Mononuclear cell (primary cell): ENCODE results near the gene AOPEP. TPM values are rescaled to one million over a fixed set of nuclear protein-coding genes. Genes with fewer than 3 reads are reported as not detected.

Experiments
- H3K27me3 ChIP-seq: 2 replicates; pipeline ENCODE4 v1.6.0; 2011; ENCODE audit warnings: low read length, control low read depth; ENCODE audit not compliant: insufficient read depth
- H3K4me1 ChIP-seq: 2 replicates; pipeline ENCODE4 v1.5.1; 2011; ENCODE audit warnings: mild to moderate bottlenecking, low read length, control low read depth; ENCODE audit not compliant: insufficient read depth
- H3K4me3 ChIP-seq: 2 replicates; pipeline ENCODE4 v1.5.1; 2011; ENCODE audit warnings: mild to moderate bottlenecking, low read length, moderate library complexity
- H3K9me3 ChIP-seq: 2 replicates; pipeline ENCODE4 v1.5.1; 2011; ENCODE audit warnings: low read depth, mild to moderate bottlenecking, control low read depth, low read length
- total RNA-seq: library from RNA; depleted of rRNA; stranded (reverse); fragments of >200 nt; gene quantifications from one replicate; pipeline ENCODE4 v1.2.3, GENCODE V29; 2012

AOPEP gene
- total RNA-seq, 1 donor = 6.2 TPM

- no peaks in the 10 kb centered on the region for H3K27me3 ChIP-seq
- H3K4me3 ChIP-seq = no peak overlapping the region
- H3K9me3 ChIP-seq = no peaks in the 10 kb centered on the region
Measured at GRCh38 chr9:94982211-94982610, 255.7 kb downstream of the AOPEP start.

GRCh38 chr9:94983552-94983951 is 257.1 kb downstream of the AOPEP start:
- Histone ChIP-seq H3K27me3 (no peaks in the 10 kb centered on the region), H3K4me1 (peaks cover 3% of the 10 kb centered on the region), H3K4me3 (no peak overlapping the region), H3K9me3 (no peaks in the 10 kb centered on the region)

More at GRCh38 chr9:94982211-94982610, 255.7 kb downstream of the AOPEP start:
- H3K4me1 ChIP-seq = peaks cover 3% of the 10 kb centered on the region

GRCh38 chr9:94984891-94985476 is 258.5 kb downstream of the AOPEP start:
- Histone ChIP-seq H3K9me3 (no peaks in the 10 kb centered on the region), H3K4me1 (peaks cover 3% of the 10 kb centered on the region), H3K4me3 (no peak overlapping the region), H3K27me3 (no peaks in the 10 kb centered on the region)

- Histone ChIP-seq H3K4me1 (peaks cover 3% of the 10 kb centered on the region), H3K9me3 (no peaks in the 10 kb centered on the region), H3K4me3 (no peak overlapping the region), H3K27me3 (no peaks in the 10 kb centered on the region)
Measured at GRCh38 chr9:94985649-94986048, 259.1 kb downstream of the AOPEP start.

GRCh38 chr9:94987731-94988130 is 261.2 kb downstream of the AOPEP start:
- H3K4me3 ChIP-seq = no peak overlapping the region
- no peaks in the 10 kb centered on the region for H3K9me3 ChIP-seq
- no peaks in the 10 kb centered on the region for H3K27me3 ChIP-seq
- H3K4me1 ChIP-seq = peaks cover 3% of the 10 kb centered on the region

GRCh38 chr9:94990897-94991561 is 264.5 kb downstream of the AOPEP start:
- H3K9me3 ChIP-seq = no peaks in the 10 kb centered on the region
- no peaks in the 10 kb centered on the region for H3K4me1 ChIP-seq
- no peaks in the 10 kb centered on the region for H3K27me3 ChIP-seq
- no peak overlapping the region for H3K4me3 ChIP-seq

GRCh38 chr9:94991961-94992907 is 265.7 kb downstream of the AOPEP start:
- Histone ChIP-seq H3K9me3 (no peaks in the 10 kb centered on the region), H3K27me3 (no peaks in the 10 kb centered on the region), H3K4me3 (no peak overlapping the region), H3K4me1 (no peaks in the 10 kb centered on the region)

- H3K4me3 ChIP-seq = no peak overlapping the region
- H3K27me3 ChIP-seq = no peaks in the 10 kb centered on the region
- H3K4me1 ChIP-seq = no peaks in the 10 kb centered on the region
- no peaks in the 10 kb centered on the region for H3K9me3 ChIP-seq
Measured at GRCh38 chr9:94993160-94993820, 266.8 kb downstream of the AOPEP start.

- H3K4me3 ChIP-seq = no peak overlapping the region
- H3K4me1 ChIP-seq = no peaks in the 10 kb centered on the region
- no peaks in the 10 kb centered on the region for H3K9me3 ChIP-seq
- no peaks in the 10 kb centered on the region for H3K27me3 ChIP-seq
Measured at GRCh38 chr9:94993821-94994165, 267.3 kb downstream of the AOPEP start.

- H3K27me3 ChIP-seq = peaks cover 5% of the 10 kb centered on the region
Measured at GRCh38 chr9:94995048-94995693, 268.7 kb downstream of the AOPEP start.

GRCh38 chr9:94996641-94997040 is 270.1 kb downstream of the AOPEP start:
- peaks cover 14% of the 10 kb centered on the region for H3K27me3 ChIP-seq
- H3K9me3 ChIP-seq = no peaks in the 10 kb centered on the region
- H3K4me3 ChIP-seq = no peak overlapping the region
- H3K4me1 ChIP-seq = no peaks in the 10 kb centered on the region

More at GRCh38 chr9:94995048-94995693, 268.7 kb downstream of the AOPEP start:
- Histone ChIP-seq H3K4me3 (no peak overlapping the region), H3K4me1 (no peaks in the 10 kb centered on the region), H3K9me3 (no peaks in the 10 kb centered on the region)

GRCh38 chr9:94997727-94998126 is 271.2 kb downstream of the AOPEP start:
- H3K9me3 ChIP-seq = no peaks in the 10 kb centered on the region
- no peaks in the 10 kb centered on the region for H3K4me1 ChIP-seq
- peaks cover 24% of the 10 kb centered on the region for H3K27me3 ChIP-seq
- no peak overlapping the region for H3K4me3 ChIP-seq

GRCh38 chr9:94999832-95000231 is 273.3 kb downstream of the AOPEP start:
- Histone ChIP-seq H3K9me3 (no peaks in the 10 kb centered on the region), H3K27me3 (peaks cover 41% of the 10 kb centered on the region), H3K4me3 (no peak overlapping the region), H3K4me1 (peaks cover 6% of the 10 kb centered on the region)

- Histone ChIP-seq H3K9me3 (no peaks in the 10 kb centered on the region), H3K27me3 (peaks cover 47% of the 10 kb centered on the region), H3K4me3 (no peak overlapping the region), H3K4me1 (peaks cover 9% of the 10 kb centered on the region)
Measured at GRCh38 chr9:95000821-95001220, 274.3 kb downstream of the AOPEP start.
